ENCODE results near the gene RANBP1.

Gene RANBP1

DNA sequence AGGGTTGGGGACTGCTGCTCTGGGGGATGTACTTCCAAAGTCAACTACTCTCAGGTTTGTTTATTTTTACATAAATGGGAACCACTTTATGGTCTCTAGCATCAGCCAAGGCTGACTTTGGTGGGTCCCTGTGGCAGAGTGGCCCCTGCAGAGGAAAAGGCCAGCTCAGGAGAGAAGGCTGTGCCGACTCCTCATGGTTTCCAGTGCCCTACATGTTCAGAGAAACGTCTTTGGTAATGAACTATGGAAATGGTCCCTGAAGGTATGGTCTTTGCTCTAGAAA is 12.7 kb downstream of the RANBP1 start:
- Mint-ChIP-seq H3K36me3 (ENCODE audit: insufficient read depth) (peaks cover 33% of the 10 kb centered on the region), H3K4me3 (no peak overlapping the region)

DNA sequence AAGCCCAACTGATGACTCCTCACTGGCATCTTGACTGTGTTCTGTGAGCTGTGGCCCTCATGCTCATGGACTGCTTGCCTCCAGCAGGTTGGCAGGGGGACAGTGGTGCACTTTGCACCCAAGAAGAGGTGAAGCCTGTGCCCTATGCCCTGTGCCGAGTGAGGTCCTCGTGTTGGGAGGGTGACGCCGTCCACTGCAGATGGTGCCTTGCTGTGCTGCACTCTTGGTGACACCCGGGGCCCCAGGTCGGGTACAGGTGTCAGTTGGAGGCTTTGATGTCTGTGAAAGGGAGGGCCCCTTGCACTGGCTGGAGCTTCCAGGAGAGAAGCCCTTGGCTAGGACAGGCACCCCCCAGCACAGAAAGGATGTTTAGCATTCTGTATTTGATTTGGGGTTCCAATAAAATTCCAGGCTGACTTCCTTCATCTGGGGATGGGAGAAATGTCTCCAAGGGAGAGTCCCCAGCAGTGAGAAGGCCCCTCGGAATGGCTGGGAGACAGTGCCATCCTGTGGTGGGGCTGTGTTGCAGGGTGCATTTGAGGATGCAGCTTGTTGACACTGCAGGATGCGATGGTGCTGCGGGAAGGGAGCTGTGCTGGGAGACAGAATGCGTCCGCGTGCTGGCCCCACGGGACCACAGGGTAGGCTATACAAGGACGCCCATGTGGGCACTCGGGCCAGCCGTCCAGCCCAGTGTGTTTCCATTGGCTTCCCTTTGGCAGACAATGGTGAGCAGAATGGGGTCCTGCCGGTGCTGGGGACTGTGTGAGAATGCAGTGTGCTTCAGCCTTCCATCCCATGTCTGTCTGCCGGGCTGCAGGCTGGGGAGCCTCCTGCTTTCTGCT is 13.2 kb downstream of the RANBP1 start:
- H3K36me3 Mint-ChIP-seq (ENCODE audit: insufficient read depth), result peaks cover 28% of the 10 kb centered on the region
- DNase-seq (peak; percentile 42 to 58 (median 49)), ATAC-seq (replicated peaks) (peak; percentile 18)
- H3K9me3 Mint-ChIP-seq, result no peaks in the 10 kb centered on the region
- H3K4me1 Mint-ChIP-seq (ENCODE audit: low read depth in 2 of 2), result peaks cover 5 to 26% of the 10 kb centered on the region in 2 donors
- peak overlapping the region; percentile 6 to 68 for H3K4me3 Mint-ChIP-seq
- H3K27me3 Mint-ChIP-seq, result no peaks in the 10 kb centered on the region
- H3K27ac Mint-ChIP-seq, result peak overlapping the region in 1 of 2 donors; percentile 78

More for the DNA sequence above, 12.7 kb downstream of the RANBP1 start:
- peaks cover 10 to 28% of the 10 kb centered on the region in 2 donors for H3K4me1 Mint-ChIP-seq (ENCODE audit: low read depth in 2 of 2)
- no peak for ATAC-seq (replicated peaks)
- H3K9me3 Mint-ChIP-seq, result no peaks in the 10 kb centered on the region
- H3K27me3 Mint-ChIP-seq, result no peaks in the 10 kb centered on the region
- DNase-seq, result no peak
- peak overlapping the region in 1 of 2 donors; percentile 78 for H3K27ac Mint-ChIP-seq

DNA sequence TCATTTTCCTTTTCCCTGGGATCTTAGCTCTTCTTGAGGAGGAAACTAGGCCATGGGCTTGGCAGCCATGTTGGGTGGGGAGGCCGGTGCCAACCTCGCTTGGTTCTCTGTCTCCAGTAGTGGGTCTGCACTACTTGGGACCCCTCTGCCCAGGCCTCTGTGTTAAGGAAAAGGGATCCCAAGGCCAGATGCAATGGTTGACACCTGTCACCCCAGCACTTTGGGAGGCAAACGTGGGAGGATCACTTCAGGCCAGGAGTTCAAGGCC is 13.8 kb downstream of the RANBP1 start:
- peak overlapping the region in 1 of 2 donors; percentile 78 for H3K27ac Mint-ChIP-seq
- H3K4me3 Mint-ChIP-seq, result peak overlapping the region in 1 of 2 donors; percentile 68
- H3K36me3 Mint-ChIP-seq (ENCODE audit: insufficient read depth), result peaks cover 26% of the 10 kb centered on the region
- DNase-seq, result no peak
- no peaks in the 10 kb centered on the region for H3K9me3 Mint-ChIP-seq
- H3K4me1 Mint-ChIP-seq (ENCODE audit: low read depth in 2 of 2), result peaks cover 4 to 31% of the 10 kb centered on the region in 2 donors
- no peak for ATAC-seq (replicated peaks)
- no peaks in the 10 kb centered on the region for H3K27me3 Mint-ChIP-seq

DNA sequence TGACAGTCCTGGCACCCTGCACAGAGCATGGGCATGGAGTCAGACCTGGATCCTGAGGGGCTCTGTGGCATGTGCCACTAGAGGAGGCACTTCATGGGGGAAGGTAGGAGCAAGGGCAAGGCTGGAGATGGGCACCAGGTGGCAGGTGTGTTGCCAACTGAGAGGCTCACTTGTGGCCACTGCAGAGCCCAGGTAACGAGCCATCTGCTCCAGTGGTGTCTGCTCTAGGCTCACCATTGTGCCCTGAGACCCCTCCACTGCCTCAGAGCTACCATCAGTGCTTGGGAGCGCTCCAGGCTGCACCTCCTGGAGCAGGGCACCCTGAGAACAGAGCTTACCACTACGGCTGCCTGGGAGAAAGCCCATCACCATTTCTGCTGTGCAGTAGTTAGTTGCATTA is 14.4 kb downstream of the RANBP1 start:
- peaks cover 4 to 32% of the 10 kb centered on the region in 2 donors for H3K4me1 Mint-ChIP-seq (ENCODE audit: low read depth in 2 of 2)
- ATAC-seq (replicated peaks), result peak; percentile 18

DNA sequence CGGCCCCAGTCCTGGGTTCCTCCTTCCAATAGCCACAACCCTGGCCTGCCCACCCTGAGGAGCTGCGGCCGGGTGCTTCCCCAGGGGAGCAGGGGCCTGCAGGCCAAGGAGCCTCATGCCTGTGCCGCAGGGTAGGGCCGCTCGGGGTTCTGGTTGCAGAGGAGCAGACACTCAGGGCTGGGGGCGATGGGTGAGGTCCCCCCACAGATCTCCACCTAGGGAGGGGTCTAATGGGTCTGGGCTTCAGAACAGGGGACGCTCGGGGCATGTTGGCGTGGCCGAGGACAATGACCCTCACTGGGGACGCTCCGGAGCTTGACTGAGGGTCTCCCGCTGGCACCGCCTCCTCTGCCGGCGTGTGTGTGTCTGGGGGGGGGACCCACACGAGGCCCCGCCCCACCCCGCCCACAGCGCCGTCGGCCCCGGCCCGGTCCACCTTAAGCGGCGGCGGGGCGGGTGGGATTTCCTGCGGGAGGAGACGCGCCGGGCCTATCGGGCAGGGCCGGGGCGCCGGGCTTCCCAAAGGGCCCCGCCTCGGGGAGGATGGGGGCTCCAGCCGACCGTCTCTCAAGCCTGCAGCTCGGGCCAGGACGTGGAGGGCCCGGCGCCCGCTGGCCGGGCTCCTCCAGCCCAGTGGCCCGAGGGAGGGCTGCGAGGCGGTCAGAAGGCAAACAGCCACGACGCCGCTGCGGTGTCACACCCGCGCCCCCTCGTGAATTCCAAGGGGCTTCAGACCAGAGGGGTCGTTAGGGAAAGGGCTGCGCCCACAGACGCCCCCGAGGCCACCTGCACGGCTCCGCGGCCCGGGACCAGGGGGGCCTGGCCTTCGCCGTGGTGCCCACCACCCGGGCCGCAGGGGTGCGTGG is 15.1 kb downstream of the RANBP1 start:
- H3K4me1 Mint-ChIP-seq (ENCODE audit: low read depth in 2 of 2), result peaks cover 4 to 34% of the 10 kb centered on the region in 2 donors
- H3K36me3 Mint-ChIP-seq (ENCODE audit: insufficient read depth), result peaks cover 16% of the 10 kb centered on the region
- peak overlapping the region in 1 of 2 donors; percentile 78 for H3K27ac Mint-ChIP-seq
- DNase-seq, result peak; percentile 56 to 67 (median 67)
- peak; percentile 77 for ATAC-seq (replicated peaks)
- no peaks in the 10 kb centered on the region for H3K9me3 Mint-ChIP-seq
- peak overlapping the region; percentile 51 to 68 for H3K4me3 Mint-ChIP-seq
- no peaks in the 10 kb centered on the region for H3K27me3 Mint-ChIP-seq

More for the DNA sequence above, 14.4 kb downstream of the RANBP1 start:
- Mint-ChIP-seq H3K27ac (peak overlapping the region in 1 of 2 donors; percentile 78), H3K27me3 (no peaks in the 10 kb centered on the region), H3K4me3 (peak overlapping the region; percentile 51 to 68), H3K9me3 (no peaks in the 10 kb centered on the region), H3K36me3 (ENCODE audit: insufficient read depth) (peaks cover 22% of the 10 kb centered on the region)
- peak in 1 of 3 experiments; percentile 16 for DNase-seq

DNA sequence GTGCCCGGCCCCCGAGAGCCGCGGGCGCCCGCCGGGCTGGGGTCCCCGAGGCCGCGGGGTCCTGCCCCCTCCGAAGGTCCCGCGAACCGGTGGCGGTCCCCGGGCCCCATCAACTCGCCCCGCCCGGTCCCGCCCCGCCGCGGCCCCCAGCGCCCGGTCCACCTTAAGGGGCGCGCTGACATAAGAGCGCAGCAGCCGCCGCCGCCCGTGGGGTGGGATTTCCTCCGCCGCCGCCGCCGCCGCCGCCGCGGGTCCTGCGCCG is 15.6 kb downstream of the RANBP1 start, which contains the start of gene ZDHHC8:
TSS of gene ZDHHC8 (plus strand) at position 208 of the 262 bp plus-strand sequence. CDS start 144 bp downstream, outside the sequence.
- peaks cover 12% of the 10 kb centered on the region for H3K36me3 Mint-ChIP-seq (ENCODE audit: insufficient read depth)
- ATAC-seq (replicated peaks) (peak; percentile 67), DNase-seq (peak in 1 of 3 experiments; percentile 19)
- peak within 1 kb of the TSS in 1 of 2 donors; percentile 78 for H3K27ac Mint-ChIP-seq
- no peaks in the 10 kb centered on the region for H3K27me3 Mint-ChIP-seq
- peak within 1 kb of the TSS; percentile 66 to 78 for H3K4me3 Mint-ChIP-seq
- peaks cover 9 to 39% of the 10 kb centered on the region in 2 donors for H3K4me1 Mint-ChIP-seq (ENCODE audit: low read depth in 2 of 2)
- no peaks in the 10 kb centered on the region for H3K9me3 Mint-ChIP-seq

DNA sequence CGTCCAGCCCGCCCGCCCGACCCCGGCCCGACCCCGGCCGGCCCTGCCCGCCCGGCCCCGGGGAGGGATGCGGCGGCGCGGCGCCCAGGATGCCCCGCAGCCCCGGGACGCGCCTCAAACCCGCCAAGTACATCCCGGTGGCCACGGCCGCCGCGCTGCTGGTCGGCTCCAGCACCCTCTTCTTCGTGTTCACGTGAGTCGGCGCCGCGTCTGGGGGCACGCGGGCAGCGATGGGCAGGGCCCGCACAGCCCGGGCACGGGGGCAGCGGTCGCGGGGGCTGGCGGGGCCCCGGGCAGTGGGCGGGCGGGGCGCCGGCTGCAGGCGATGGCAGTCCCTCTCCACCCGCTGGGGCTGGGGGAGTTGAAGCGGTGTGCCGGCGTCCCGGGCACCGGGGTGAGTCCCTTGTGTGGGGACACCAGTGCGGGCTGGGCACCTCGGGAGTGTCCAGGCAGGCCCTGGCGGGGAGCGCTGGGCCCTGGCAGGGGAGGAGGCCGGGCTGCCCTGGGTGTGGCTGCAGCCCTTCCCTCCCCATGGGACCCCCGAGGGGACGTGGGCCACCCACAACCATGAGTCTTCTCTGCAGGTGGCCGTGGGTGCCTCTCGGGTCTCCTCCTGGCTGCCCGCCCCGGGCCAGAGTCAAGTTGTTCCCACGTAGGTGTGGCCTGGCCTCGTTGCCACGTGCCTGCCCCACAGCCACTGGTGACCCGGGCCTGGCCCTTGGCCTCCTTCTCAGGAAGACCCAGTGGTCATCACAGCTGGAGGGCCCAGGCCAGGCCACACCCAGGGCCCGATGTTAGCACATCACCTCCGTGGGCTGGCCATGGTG is 16.2 kb downstream of the RANBP1 start:
- DNase-seq (no peak), ATAC-seq (replicated peaks) (peak; percentile 14)
- H3K36me3 Mint-ChIP-seq (ENCODE audit: insufficient read depth), result peaks cover 10% of the 10 kb centered on the region
- H3K9me3 Mint-ChIP-seq, result no peaks in the 10 kb centered on the region
- peak overlapping the region; percentile 66 to 78 for H3K4me3 Mint-ChIP-seq
- H3K4me1 Mint-ChIP-seq (ENCODE audit: low read depth in 2 of 2), result peaks cover 9 to 41% of the 10 kb centered on the region in 2 donors
- no peaks in the 10 kb centered on the region for H3K27me3 Mint-ChIP-seq
- H3K27ac Mint-ChIP-seq, result peak overlapping the region in 1 of 2 donors; percentile 55

DNA sequence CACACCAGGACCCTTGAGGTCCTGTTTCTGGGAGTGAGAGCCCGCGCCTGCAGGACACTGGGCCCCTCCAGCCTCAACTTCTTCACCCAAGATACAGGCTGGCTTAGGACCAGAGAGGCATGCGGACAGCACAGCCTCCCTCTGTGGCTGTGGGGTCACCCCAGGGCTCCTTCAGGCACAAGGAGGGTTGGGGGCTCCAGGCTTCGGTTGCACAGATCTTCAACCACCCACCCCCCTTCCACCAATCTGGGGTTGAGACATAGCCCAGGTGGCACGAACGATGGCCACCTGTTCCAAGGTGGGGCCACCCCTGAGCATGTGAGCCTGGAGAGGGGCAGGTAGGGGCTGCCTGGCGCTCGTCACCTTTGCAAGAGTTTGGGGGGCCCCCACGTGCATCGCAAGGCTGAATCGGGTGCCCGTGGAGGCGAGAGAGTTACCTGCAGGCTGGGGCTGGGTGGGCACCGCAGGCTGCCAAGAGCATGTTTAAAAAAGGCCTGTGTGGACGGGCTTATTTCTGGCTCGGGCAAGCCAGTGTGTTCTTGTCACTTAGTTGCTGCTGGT is 16.9 kb downstream of the RANBP1 start:
- ATAC-seq (replicated peaks) (no peak), DNase-seq (no peak)
- Mint-ChIP-seq H3K4me3 (peak overlapping the region; percentile 66 to 78), H3K36me3 (ENCODE audit: insufficient read depth) (peaks cover 3% of the 10 kb centered on the region), H3K27me3 (no peaks in the 10 kb centered on the region), H3K9me3 (no peaks in the 10 kb centered on the region), H3K4me1 (ENCODE audit: low read depth in 2 of 2) (peaks cover 13 to 45% of the 10 kb centered on the region in 2 donors), H3K27ac (peak overlapping the region in 1 of 2 donors; percentile 55)

DNA sequence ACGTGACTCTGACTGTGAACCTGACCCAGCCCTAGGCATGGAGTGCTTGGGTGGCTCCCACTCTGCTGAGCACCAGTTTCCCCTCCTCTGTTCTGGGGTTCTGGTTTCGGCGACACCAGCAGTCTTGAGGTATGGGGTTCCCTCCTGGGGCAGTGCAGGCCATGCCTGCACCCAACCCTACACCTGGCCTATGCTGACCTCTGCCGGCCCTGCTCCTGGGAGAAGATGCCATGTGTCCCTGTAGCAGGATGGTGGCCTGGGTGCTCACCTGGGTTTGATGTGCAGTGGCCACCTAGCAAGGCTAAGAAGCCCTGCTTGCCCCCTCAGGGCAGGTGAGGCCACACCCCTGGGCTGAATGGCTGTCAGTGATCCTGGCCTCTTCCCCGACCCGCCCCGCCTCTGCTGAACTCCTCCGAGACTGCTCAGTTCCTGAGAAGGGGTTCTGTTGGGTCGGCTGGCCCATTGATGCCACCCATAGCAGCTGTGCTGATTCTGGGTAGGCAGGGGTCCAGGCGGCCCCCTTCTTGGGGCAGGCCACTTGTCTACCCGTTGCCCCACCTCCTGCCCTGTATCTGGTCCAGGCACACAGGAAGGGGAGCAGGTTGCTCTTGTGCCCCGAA is 18.1 kb downstream of the RANBP1 start:
- H3K27me3 Mint-ChIP-seq, result no peaks in the 10 kb centered on the region
- H3K4me3 Mint-ChIP-seq, result peak overlapping the region; percentile 66 to 78
- H3K9me3 Mint-ChIP-seq, result no peaks in the 10 kb centered on the region
- DNase-seq (no peak), ATAC-seq (replicated peaks) (no peak)
- H3K36me3 Mint-ChIP-seq (ENCODE audit: insufficient read depth), result peaks cover 7% of the 10 kb centered on the region
- H3K27ac Mint-ChIP-seq, result no peak overlapping the region
- H3K4me1 Mint-ChIP-seq (ENCODE audit: low read depth in 2 of 2), result peaks cover 14 to 46% of the 10 kb centered on the region in 2 donors

DNA sequence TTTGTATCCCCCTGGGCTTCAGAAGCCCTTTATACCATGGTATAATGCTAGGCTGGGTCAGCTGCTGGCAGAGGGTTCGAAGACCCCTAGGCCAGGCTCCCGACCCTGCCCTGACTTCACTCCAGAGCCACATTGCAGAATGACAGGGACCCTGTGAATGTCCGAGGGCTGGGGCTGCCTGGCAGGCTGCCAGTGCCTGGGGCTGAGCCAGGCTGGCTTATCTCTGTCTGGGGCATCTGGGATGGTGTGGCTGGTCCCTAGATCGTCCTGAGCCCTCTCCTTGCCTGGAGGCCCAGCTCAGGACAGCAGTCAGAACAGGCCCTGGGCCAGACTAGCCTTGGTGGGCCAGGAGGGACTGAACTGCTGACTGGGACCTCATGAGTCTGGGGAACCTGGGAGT is 19.4 kb downstream of the RANBP1 start:
- ATAC-seq (replicated peaks) (no peak), DNase-seq (no peak)
- H3K36me3 Mint-ChIP-seq (ENCODE audit: insufficient read depth), result peaks cover 7% of the 10 kb centered on the region
- no peaks in the 10 kb centered on the region for H3K27me3 Mint-ChIP-seq
- no peaks in the 10 kb centered on the region for H3K9me3 Mint-ChIP-seq
- H3K4me1 Mint-ChIP-seq (ENCODE audit: low read depth in 2 of 2), result peaks cover 13 to 40% of the 10 kb centered on the region in 2 donors
- no peak overlapping the region for H3K4me3 Mint-ChIP-seq
- H3K27ac Mint-ChIP-seq, result no peak overlapping the region

DNA sequence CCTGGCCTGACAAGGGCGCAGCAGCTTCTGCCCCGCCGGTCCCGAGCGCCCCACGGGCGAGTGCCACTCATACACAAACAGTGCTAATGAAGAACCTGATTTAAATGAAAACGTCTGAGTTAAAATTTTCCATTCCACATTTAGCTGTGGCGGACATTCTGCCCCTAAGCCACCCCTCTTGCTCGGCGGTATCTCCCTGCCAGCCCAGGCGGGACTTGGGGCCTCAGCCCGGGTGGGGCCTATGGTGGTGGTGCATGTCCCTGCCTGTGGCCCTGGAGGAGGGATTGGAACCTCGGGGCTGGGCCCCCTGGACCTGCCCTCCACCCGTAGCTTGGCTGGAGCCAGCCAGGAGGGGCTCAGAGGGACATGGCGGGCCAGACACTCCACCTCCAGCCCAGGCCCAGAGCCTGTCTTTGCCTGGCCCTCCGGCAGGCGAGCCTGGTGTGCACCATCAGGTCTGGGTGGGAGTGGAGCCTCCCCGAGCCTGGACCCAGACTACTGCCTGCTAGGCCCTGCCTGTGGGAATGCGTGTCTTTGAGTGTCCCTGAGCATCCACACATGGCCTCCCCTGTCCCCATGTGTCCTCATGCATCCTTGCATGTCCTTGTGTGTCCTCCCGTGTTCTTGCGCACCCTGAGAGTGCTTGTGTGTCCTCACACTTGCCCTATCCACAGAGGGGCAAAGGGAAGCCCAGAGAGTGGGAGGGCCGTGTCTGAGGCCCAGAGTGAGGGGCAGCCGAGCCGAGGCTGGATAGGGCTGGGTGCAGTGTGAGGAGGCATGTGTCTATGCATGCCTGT is 20.1 kb downstream of the RANBP1 start:
- no peak overlapping the region for H3K4me3 Mint-ChIP-seq
- no peak overlapping the region for H3K27ac Mint-ChIP-seq

DNA sequence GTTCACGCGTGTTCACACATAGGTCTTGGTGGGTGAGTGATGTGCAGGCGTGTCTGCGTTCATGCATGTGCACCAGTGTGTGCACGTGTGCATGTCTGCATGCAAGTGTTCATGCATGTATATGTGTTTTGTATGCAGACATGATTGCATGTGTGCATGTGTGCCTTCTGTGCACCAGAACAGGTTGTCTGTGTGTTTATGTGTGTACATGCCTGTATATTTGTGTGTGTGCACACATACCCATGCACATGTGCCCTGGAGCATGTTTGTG is 20.6 kb downstream of the RANBP1 start:
- H3K9me3 Mint-ChIP-seq, result no peaks in the 10 kb centered on the region
- H3K27ac Mint-ChIP-seq, result no peak overlapping the region
- no peaks in the 10 kb centered on the region for H3K27me3 Mint-ChIP-seq
- DNase-seq, result no peak
- ATAC-seq (replicated peaks), result no peak
- no peak overlapping the region for H3K4me3 Mint-ChIP-seq
- peaks cover 13 to 40% of the 10 kb centered on the region in 2 donors for H3K4me1 Mint-ChIP-seq (ENCODE audit: low read depth in 2 of 2)
- peaks cover 3% of the 10 kb centered on the region for H3K36me3 Mint-ChIP-seq (ENCODE audit: insufficient read depth)

More for the DNA sequence above, 20.1 kb downstream of the RANBP1 start:
- ATAC-seq (replicated peaks) (no peak), DNase-seq (no peak)
- Mint-ChIP-seq H3K36me3 (ENCODE audit: insufficient read depth) (peaks cover 3% of the 10 kb centered on the region), H3K9me3 (no peaks in the 10 kb centered on the region), H3K4me1 (ENCODE audit: low read depth in 2 of 2) (peaks cover 13 to 40% of the 10 kb centered on the region in 2 donors), H3K27me3 (no peaks in the 10 kb centered on the region)

Data from effector memory CD8-positive, alpha-beta T cell (primary cell).